HEK293 (cell line): ENCODE results near the gene CDH22.

Source experiments
- CTCF ChIA-PET: fragments of 350-600 bp; formaldehyde crosslinking; extraction: SDS; loops from one replicate; lab custom pipeline; 2021; ENCODE audit warnings: antibody characterized with exemption; lab: Yijun Ruan, JAX
- POLR2A ChIA-PET: fragments of 300-600 bp; formaldehyde crosslinking; extraction: SDS; loops from one replicate; lab custom pipeline; 2020; ENCODE audit warnings: antibody characterized with exemption, inconsistent platforms; lab: Yijun Ruan, JAX
- H3K27ac ChIP-seq: fragments of 200-500 bp; sonication (Bioruptor generic); 2 replicates; pipeline ENCODE4 v1.5.1; 2014; ENCODE audit warnings: low read depth, low read length, control low read depth, inconsistent platforms; ENCODE audit errors: extremely low read depth
- H3K36me3 ChIP-seq, 2 experiments: fragments of 200-500 bp in 1 of 2; sonication (Bioruptor generic) in 1 of 2; 1 replicate in 1 of 2; 2 replicates in 1 of 2; pipeline ENCODE4 v1.5.1; 2014 to 2017; ENCODE audit warnings: inconsistent platforms in 2 of 2, low read length in 2 of 2; ENCODE audit not compliant: control insufficient read depth in 2 of 2, insufficient read depth in 1 of 2
- H3K4me1 ChIP-seq: fragments of 200-500 bp; sonication (Bioruptor generic); 2 replicates; pipeline ENCODE4 v1.5.1; 2014; ENCODE audit warnings: mild to moderate bottlenecking, low read length, inconsistent platforms; ENCODE audit not compliant: control insufficient read depth, insufficient read depth
- H3K4me3 ChIP-seq: 2 replicates; pipeline ENCODE4 v1.5.1; 2011; ENCODE audit warnings: low read depth, mild to moderate bottlenecking, control low read depth, low read length, moderate library complexity
- H3K9me3 ChIP-seq: fragments of 200-500 bp; sonication (Bioruptor generic); 2 replicates; pipeline ENCODE4 v1.5.1; 2014; ENCODE audit warnings: low read depth, low read length, inconsistent platforms; ENCODE audit not compliant: control insufficient read depth, insufficient read depth
- BCL11A ChIP-seq: fragments of 450-650 bp; formaldehyde crosslinking; IDR thresholded peaks from 2 replicates; pipeline ENCODE4 v1.5.1; 2016; ENCODE audit warnings: low read depth, missing biosample characterization, missing genetic modification characterization
- EGR2 ChIP-seq: fragments of 450-650 bp; formaldehyde crosslinking; IDR thresholded peaks from 2 replicates; pipeline ENCODE4 v1.5.1; 2016; ENCODE audit warnings: low read depth, missing biosample characterization, missing genetic modification characterization
- GLIS1 ChIP-seq: fragments of 450-650 bp; formaldehyde crosslinking; IDR thresholded peaks from 2 replicates; pipeline ENCODE4 v1.5.1; 2016; ENCODE audit warnings: missing biosample characterization, missing genetic modification characterization
- GLIS2 ChIP-seq: fragments of 450-650 bp; formaldehyde crosslinking; IDR thresholded peaks from 2 replicates; pipeline ENCODE4 v1.5.1; 2016; ENCODE audit warnings: missing biosample characterization, missing genetic modification characterization
- SCRT2 ChIP-seq: fragments of 450-650 bp; formaldehyde crosslinking; IDR thresholded peaks from 2 replicates; pipeline ENCODE4 v1.5.1; 2016; ENCODE audit warnings: missing biosample characterization, missing genetic modification characterization
- ZBTB17 ChIP-seq: fragments of 450-650 bp; formaldehyde crosslinking; IDR thresholded peaks from 2 replicates; pipeline ENCODE4 v1.5.1; 2016; ENCODE audit warnings: missing biosample characterization, missing genetic modification characterization
- ZFHX2 ChIP-seq: fragments of 450-650 bp; formaldehyde crosslinking; conservative IDR thresholded peaks from 2 replicates; pipeline ENCODE4 v1.5.1; 2016; ENCODE audit warnings: missing biosample characterization, missing genetic modification characterization
- ZIC2 ChIP-seq: fragments of 450-650 bp; formaldehyde crosslinking; IDR thresholded peaks from 2 replicates; pipeline ENCODE4 v1.5.1; 2016; ENCODE audit warnings: missing biosample characterization, missing genetic modification characterization
- ZNF112 ChIP-seq: fragments of 450-650 bp; formaldehyde crosslinking; IDR thresholded peaks from 2 replicates; pipeline ENCODE4 v1.5.0; 2017; ENCODE audit warnings: missing biosample characterization, missing genetic modification characterization
- ZNF19 ChIP-seq: fragments of 450-650 bp; formaldehyde crosslinking; IDR thresholded peaks from 2 replicates; pipeline ENCODE4; 2016; ENCODE audit warnings: missing biosample characterization, missing genetic modification characterization, low read depth
- ZNF274 ChIP-seq, 2 experiments: fragments of 200-500 bp in 1 of 2; fragments of 450-650 bp in 1 of 2; sonication (Bioruptor generic) in 1 of 2; formaldehyde crosslinking in 1 of 2; IDR thresholded peaks; 2 replicates each; pipeline versions ENCODE4 v1.5.1 to v1.6.1; 2014 to 2016; ENCODE audit warnings: borderline replicate concordance in 1 of 2, inconsistent platforms in 1 of 2, low read length in 1 of 2, missing biosample characterization in 1 of 2, missing genetic modification characterization in 1 of 2
- ZNF394 ChIP-seq: fragments of 450-650 bp; formaldehyde crosslinking; IDR thresholded peaks from 2 replicates; pipeline ENCODE4 v1.5.1; 2016; ENCODE audit warnings: missing biosample characterization, missing genetic modification characterization, mild to moderate bottlenecking, moderate library complexity, borderline replicate concordance
- ZNF423 ChIP-seq: fragments of 450-650 bp; formaldehyde crosslinking; IDR thresholded peaks from 2 replicates; pipeline ENCODE4 v1.5.1; 2016; ENCODE audit warnings: missing biosample characterization, missing genetic modification characterization
- ZNF571 ChIP-seq: fragments of 450-650 bp; formaldehyde crosslinking; IDR thresholded peaks from 2 replicates; pipeline ENCODE4 v1.5.0; 2017; ENCODE audit warnings: missing biosample characterization, missing genetic modification characterization
- ZNF596 ChIP-seq: fragments of 450-650 bp; IDR thresholded peaks from 2 replicates; pipeline ENCODE4 v1.5.0; 2018; ENCODE audit warnings: missing biosample characterization, mild to moderate bottlenecking, missing genetic modification characterization, moderate library complexity
- ZNF701 ChIP-seq: fragments of 450-650 bp; formaldehyde crosslinking; IDR thresholded peaks from 2 replicates; pipeline ENCODE4 v1.5.1; 2016; ENCODE audit warnings: missing biosample characterization, missing genetic modification characterization
- ZSCAN16 ChIP-seq: fragments of 450-650 bp; formaldehyde crosslinking; IDR thresholded peaks from 2 replicates; pipeline ENCODE4 v1.5.1; 2016; ENCODE audit warnings: missing biosample characterization, missing genetic modification characterization
- TF ChIP-seq, protein P1 (sequence below): fragments of 450-650 bp; formaldehyde crosslinking; IDR thresholded peaks from 2 replicates; pipeline ENCODE4 v1.5.1; 2016; ENCODE audit warnings: missing biosample characterization, missing genetic modification characterization

The CDH22 gene

DNA sequence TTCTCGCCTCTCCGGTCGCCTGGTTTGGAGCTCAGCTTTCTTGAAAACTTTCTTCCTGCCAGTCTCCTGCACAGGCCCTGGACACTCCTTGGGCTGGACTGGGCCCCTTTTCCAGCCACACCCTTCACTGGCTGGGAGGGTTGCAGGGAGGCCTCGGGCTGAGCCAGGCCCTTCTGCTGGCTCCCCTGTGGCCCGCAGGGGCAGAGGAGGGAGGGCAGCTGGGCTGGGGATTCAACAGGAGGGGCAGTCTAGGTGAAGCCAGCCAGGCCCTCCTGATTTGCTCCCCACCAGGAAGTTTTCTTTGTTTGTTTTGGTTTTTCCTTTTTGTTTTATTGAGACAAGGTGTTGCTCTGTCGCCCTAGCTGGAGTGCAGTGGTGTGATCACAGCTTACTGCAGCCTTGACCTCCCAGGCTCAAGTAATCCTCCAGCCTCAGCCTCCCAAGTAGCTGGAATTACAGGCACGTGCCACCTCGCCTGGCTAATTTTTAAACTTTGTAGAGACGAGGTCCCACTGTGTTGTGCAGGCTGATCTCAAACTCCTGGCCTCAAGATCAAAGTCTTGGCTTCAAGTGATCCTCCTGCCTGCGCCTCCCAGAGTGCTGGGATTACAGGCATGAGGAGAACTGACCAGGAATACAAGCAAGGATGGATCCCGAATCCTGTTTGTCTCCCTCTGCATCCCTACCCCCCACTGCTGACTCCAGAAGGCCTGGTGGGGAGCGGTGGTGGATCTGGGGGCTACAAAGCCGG lies 23.5 kb upstream of the CDH22 start:
- POLR2A ChIA-PET: no interaction called here
- Histone ChIP-seq H3K4me1 (no peaks in the 10 kb centered on the region), H3K27ac (no peak overlapping the region), H3K9me3 (no peaks in the 10 kb centered on the region), H3K36me3 (no peaks in the 10 kb centered on the region), H3K4me3 (no peak overlapping the region)
- CTCF ChIA-PET: interaction anchor here (0.9 to 1.3 kb wide), 4 partner anchors 17 to 318 kb away, joined by 3 to 5 read pairs (median 4); no protein-coding TSS in a partner anchor
- TF ChIP-seq ZNF596 (tag by site-specific recombination): no peak
- no peak for TF ChIP-seq ZNF112 (tag by site-specific recombination)
- TF ChIP-seq ZNF571 (tag by site-specific recombination): no peak
- no peak for TF ChIP-seq BCL11A
- TF ChIP-seq, protein P1, sequence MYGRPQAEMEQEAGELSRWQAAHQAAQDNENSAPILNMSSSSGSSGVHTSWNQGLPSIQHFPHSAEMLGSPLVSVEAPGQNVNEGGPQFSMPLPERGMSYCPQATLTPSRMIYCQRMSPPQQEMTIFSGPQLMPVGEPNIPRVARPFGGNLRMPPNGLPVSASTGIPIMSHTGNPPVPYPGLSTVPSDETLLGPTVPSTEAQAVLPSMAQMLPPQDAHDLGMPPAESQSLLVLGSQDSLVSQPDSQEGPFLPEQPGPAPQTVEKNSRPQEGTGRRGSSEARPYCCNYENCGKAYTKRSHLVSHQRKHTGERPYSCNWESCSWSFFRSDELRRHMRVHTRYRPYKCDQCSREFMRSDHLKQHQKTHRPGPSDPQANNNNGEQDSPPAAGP (tag by site-specific recombination): peak; percentile 69; the same call in 1 of the 2 replicates
- no peak for TF ChIP-seq ZNF274 (IDR thresholded peaks at IDR 0.05; ENCODE audit: low read length)
- no peak for TF ChIP-seq ZNF274 (tag by site-specific recombination; IDR thresholded peaks at IDR 0.05; ENCODE audit: borderline replicate concordance)
- no peak for TF ChIP-seq ZSCAN16 (tag by site-specific recombination)
- no peak for TF ChIP-seq ZNF423 (tag by site-specific recombination)
- no peak for TF ChIP-seq ZNF394 (tag by site-specific recombination)
- peak; percentile 57 for TF ChIP-seq ZIC2
- peak; percentile 96 for TF ChIP-seq GLIS1 (tag by site-specific recombination)
- TF ChIP-seq SCRT2 (tag by site-specific recombination): peak; percentile 61; the same call in 1 of the 2 replicates

DNA sequence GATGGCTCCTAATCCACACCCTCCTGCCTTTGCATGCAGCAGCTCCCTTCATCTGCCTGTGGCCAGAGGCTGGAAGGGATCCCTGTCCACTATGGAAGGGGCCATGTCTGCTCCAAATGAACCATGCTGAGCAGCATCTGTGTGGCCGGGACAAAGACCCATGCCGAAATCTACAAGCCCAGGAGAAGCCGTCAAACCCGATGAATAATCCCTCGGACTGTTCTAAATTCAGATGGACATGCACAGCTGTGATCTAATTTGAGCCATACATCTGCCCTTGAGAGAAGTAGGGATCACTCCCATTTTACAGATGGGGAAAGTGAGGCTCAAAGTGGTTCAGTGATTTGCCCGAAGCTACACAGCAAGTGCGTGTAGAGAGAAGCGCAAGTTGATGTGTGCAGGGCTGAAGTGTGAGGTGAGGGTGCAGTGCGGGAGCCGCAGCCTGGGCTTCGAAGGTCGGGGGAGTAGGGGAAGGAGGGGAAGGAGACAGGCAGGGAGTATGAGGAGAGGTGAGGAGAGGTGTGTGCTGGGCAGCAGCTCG lies 22.6 kb upstream of the CDH22 start:
- Histone ChIP-seq H3K4me1 (no peaks in the 10 kb centered on the region), H3K36me3 (no peaks in the 10 kb centered on the region), H3K9me3 (no peaks in the 10 kb centered on the region), H3K27ac (no peak overlapping the region)
- ChIA-PET CTCF (interaction anchor here (0.6 to 1.6 kb wide), 4 partner anchors 24 to 317 kb away, joined by 3 to 6 read pairs (median 4); no protein-coding TSS in a partner anchor), POLR2A (no interaction called here)
- TF ChIP-seq ZNF701 (tag by site-specific recombination) (no peak), ZNF596 (tag by site-specific recombination) (no peak)
- TF ChIP-seq, all 188 proteins: peak for 0
- H3K4me3 ChIP-seq: no peak overlapping the region

DNA sequence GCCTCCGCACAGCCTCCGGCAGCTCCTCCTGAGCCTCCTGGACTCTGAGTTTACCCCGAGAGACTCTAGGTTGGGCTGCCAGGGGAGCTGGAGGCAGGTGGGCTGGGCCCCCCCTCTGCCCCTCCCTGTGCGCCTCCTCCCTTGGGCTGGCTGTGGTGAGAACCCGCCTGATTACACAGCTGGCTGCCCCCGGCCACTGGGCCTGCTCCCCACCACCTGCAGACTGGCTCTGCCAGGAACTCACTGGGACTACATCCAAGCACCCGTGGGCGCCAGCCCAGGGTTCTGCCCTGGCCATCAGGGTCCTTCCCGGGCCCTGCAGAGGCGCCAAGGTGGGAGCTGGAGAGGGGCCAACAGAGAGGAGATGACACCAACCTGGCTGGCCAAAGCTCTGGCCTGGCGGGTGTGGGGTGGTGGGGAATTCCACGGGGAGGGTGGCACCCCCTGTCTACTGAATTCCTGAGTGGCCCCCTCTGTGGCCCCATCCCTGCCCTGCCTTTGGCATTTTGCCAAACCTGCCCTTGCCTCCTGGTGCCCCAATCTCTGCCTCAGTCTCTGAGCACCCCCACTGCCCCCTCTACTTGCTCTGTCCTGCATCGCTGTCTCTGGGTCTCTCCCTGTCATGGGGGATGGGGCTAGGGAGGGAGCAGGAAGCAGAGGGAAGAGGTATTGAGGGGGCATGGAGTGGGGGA lies 21.9 kb upstream of the CDH22 start:
- Histone ChIP-seq H3K36me3 (no peaks in the 10 kb centered on the region), H3K27ac (no peak overlapping the region), H3K4me1 (no peaks in the 10 kb centered on the region), H3K4me3 (no peak overlapping the region), H3K9me3 (no peaks in the 10 kb centered on the region)
- ChIA-PET CTCF (interaction anchor here (0.6 to 1.6 kb wide), 4 partner anchors 13 to 202 kb away, joined by 3 to 6 read pairs (median 4); no protein-coding TSS in a partner anchor), POLR2A (no interaction called here)
- peak; percentile 86 for TF ChIP-seq ZIC2
- TF ChIP-seq, protein P1 (tag by site-specific recombination): 0 out of 2 replicates have a peak, but pooled peaks have one; percentile 24
- no peak for TF ChIP-seq ZBTB17 (tag by site-specific recombination)
- TF ChIP-seq GLIS1 (tag by site-specific recombination): peak; percentile 52
- TF ChIP-seq ZNF19: no peak
- TF ChIP-seq ZFHX2 (tag by site-specific recombination): peak; percentile 58
- TF ChIP-seq GLIS2: peak; percentile 44; the same call in 1 of the 2 replicates
- peak; percentile 73 for TF ChIP-seq EGR2
